ENCODE data around the gene CCL20. TPM values are rescaled to one million over a fixed set of nuclear protein-coding genes. Genes with fewer than 3 reads are reported as not detected.

CCL20 gene
- total and polyA plus RNA-seq, 2 of the 8 experiments (the other 6 are each of a cell fraction or from before 2014, with no cell fraction given), result not detected

GRCh38 chr2:227856697-227857096 is 43.1 kb downstream of the CCL20 start:
- DNase-seq (ENCODE audit: low read depth in 1 of 2, low spot score in 2 of 2) (no peak), FAIRE-seq (no peak)
- Histone ChIP-seq H3K4me1 (replicated peaks in 1 of 4; ENCODE audit: control insufficient read depth in 3 of 4, insufficient read depth in 4 of 4, low read length in 3 of 4) (no peaks in the 10 kb centered on the region), H3K23ac (ENCODE audit: insufficient read length) (no peak overlapping the region), H3K79me2 (ENCODE audit: control insufficient read depth in 1 of 2, insufficient read depth in 2 of 2, low read length in 2 of 2) (no peaks in the 10 kb centered on the region), H3K4me3 (ENCODE audit: extremely low read depth in 1 of 4, insufficient read depth in 2 of 4, low read depth in 3 of 4, low read length in 4 of 4) (no peak overlapping the region), H2BK15ac (ENCODE audit: low read length) (no peak overlapping the region), H3K18ac (ENCODE audit: extremely low read depth, low read length) (no peak overlapping the region), H3K36me3 (ENCODE audit: control insufficient read depth in 2 of 4, insufficient read depth in 4 of 4, low read length in 3 of 4) (no peaks in the 10 kb centered on the region), H2BK20ac (ENCODE audit: low read length) (no peak overlapping the region), H2AK5ac (ENCODE audit: low read depth, low read length) (no peak overlapping the region), H2AFZ (ENCODE audit: low read length) (no peak overlapping the region), H3K23me2 (ENCODE audit: low read depth, low read length) (no peaks in the 10 kb centered on the region), H3K27me3 (replicated peaks in 1 of 4; ENCODE audit: control insufficient read depth in 3 of 4, extremely low read depth in 1 of 4, insufficient read depth in 3 of 4, low read length in 3 of 4) (no peaks in the 10 kb centered on the region), H3K9me3 (ENCODE audit: insufficient read depth in 2 of 2, low read depth in 1 of 2, low read length in 1 of 2) (no peaks in the 10 kb centered on the region), H3K4me2 (ENCODE audit: insufficient read depth in 1 of 2, low read depth in 2 of 2, low read length in 2 of 2) (no peak overlapping the region), H3K14ac (ENCODE audit: insufficient read length) (no peak overlapping the region), H3K56ac (replicated peaks; ENCODE audit: insufficient read length, low read depth, low read length) (no peak overlapping the region), H3K27ac (ENCODE audit: low read depth, low read length) (no peak overlapping the region), H3K9ac (replicated peaks in 1 of 4; ENCODE audit: extremely low read depth in 1 of 4, low read depth in 3 of 4, low read length in 3 of 4) (no peak overlapping the region), H4K8ac (ENCODE audit: extremely low read depth, insufficient read depth, low read length) (no peak overlapping the region), H4K5ac (ENCODE audit: insufficient read length, low read depth, low read length) (no peak overlapping the region), H4K20me1 (replicated peaks in 1 of 2; ENCODE audit: control insufficient read depth in 1 of 2, insufficient read depth in 2 of 2, low read length in 2 of 2) (no peaks in the 10 kb centered on the region), H2BK12ac (ENCODE audit: low read depth, low read length) (no peak overlapping the region), H4K91ac (replicated peaks; ENCODE audit: insufficient read length, low read length) (no peak overlapping the region), H3K79me1 (ENCODE audit: low read depth, low read length) (no peaks in the 10 kb centered on the region), H2BK120ac (replicated peaks; ENCODE audit: low read depth, low read length) (no peak overlapping the region), H3K4ac (replicated peaks; ENCODE audit: insufficient read length, low read depth, low read length) (no peak overlapping the region), H2BK5ac (ENCODE audit: low read depth, low read length) (no peak overlapping the region)
- ChIA-PET CTCF (ENCODE audit: partially characterized antibody) (no interaction called here), POLR2A (ENCODE audit: partially characterized antibody) (no interaction called here)
- TF ChIP-seq TBP (IDR thresholded peaks at IDR 0.05; ENCODE audit: low read depth, low read length) (no peak), ASH2L (IDR thresholded peaks at IDR 0.05; ENCODE audit: low read length) (no peak), POU5F1 (IDR thresholded peaks at IDR 0.05; ENCODE audit: low read depth, low read length) (no peak), KDM5A (IDR thresholded peaks at IDR 0.05; ENCODE audit: low read length) (no peak), RBBP5 (IDR thresholded peaks at IDR 0.05; ENCODE audit: borderline replicate concordance, low read depth, low read length) (no peak), RAD21 (IDR thresholded peaks at IDR 0.05 in 1 of 2, conservative IDR thresholded peaks at IDR 0.05 in 1 of 2; ENCODE audit: low read depth in 2 of 2, low read length in 2 of 2) (no peak), EGR1 (IDR thresholded peaks at IDR 0.05; ENCODE audit: borderline replicate concordance, low read depth, low read length) (no peak), SP2 (IDR thresholded peaks at IDR 0.05; ENCODE audit: low read length) (no peak), SRF (IDR thresholded peaks at IDR 0.05; ENCODE audit: low read depth, low read length) (no peak), TCF12 (IDR thresholded peaks at IDR 0.05; ENCODE audit: low read depth, low read length) (no peak), CREB1 (IDR thresholded peaks at IDR 0.05) (no peak), NRF1 (IDR thresholded peaks at IDR 0.05; ENCODE audit: low read depth, low read length) (no peak)
- 96% methylated on average over 2 of the region's 2 CpGs; no CpG with 5 or more reads in 1 of the 2 experiments for WGBS, 2 experiments (ENCODE audit: extremely low coverage in 1 of 2, insufficient coverage in 1 of 2, insufficient read length in 1 of 2, insufficient replicate concordance in 2 of 2, low coverage in 1 of 2, low lambda C conversion rate in 2 of 2, missing lambda C conversion rate in 1 of 2)

Measured in H1 (cell line).